Frontal cortex (tissue), 4 donors: Measurements from ENCODE around the gene FDXR. TPM values are rescaled to one million over a fixed set of nuclear protein-coding genes. Genes with fewer than 3 reads are reported as not detected.

Experiments
- DNase-seq, 2 donors: peaks; one replicate each; pipeline ENCODE4 v3.0.0; 2012; ENCODE audit warnings: low spot score in 2 of 2
- FAIRE-seq: peaks from 2 replicates; lab custom pipeline; 2012; peaks lifted over from hg19 to GRCh38; lab: Jason Lieb, UNC
- total RNA-seq: library from RNA; depleted of rRNA; stranded (reverse); fragments of >200 nt; gene quantifications from one replicate; pipeline ENCODE4 v1.2.3, GENCODE V29; 2014
- donor health status: control.
- donor health status: control.
- donor health status: control.

Gene FDXR
- total RNA-seq, 1 donor from 2014 or later = 2.4 TPM

DNA sequence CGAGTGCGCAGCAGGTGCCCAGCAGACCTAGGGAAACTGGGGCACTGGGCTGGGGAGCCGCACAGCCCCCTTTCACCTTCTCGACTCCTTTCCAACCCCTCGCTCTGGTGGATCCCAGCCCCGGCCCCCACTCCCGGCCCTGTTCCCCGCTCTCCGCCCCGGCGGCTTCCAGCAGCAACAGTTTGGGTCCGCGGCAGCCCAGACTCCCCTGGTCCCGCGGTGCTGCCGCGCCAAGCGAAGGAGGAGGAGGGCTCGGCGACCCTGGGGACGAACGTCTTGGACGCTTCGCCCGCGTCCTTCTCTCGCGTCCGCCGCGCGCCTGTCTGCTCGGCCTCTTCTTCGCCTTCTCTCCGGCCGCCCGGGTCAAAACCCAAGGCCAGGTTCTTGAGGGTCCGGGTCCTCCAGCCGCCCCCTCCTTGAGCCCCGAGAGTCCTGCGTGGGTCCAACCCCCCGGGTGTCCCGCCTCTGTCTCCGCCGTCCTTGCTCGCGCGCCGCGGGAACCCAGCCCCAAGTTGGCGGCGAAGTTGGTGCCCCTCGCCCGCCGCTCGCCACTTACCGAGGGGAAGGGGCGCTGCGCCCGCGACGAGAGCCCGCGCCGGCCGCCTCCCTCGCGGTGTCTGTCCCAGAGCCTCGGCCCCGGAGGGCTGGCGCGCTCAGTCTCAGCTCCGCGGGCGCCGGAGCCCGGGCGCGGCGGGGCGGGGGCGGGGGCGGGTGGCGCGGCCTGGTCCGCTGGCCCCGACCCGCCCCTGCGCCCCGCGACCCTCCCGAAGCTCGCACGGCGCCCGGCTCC, 11.7 kb downstream of the FDXR start:
- FAIRE-seq (no peak), DNase-seq (no peak)

DNA sequence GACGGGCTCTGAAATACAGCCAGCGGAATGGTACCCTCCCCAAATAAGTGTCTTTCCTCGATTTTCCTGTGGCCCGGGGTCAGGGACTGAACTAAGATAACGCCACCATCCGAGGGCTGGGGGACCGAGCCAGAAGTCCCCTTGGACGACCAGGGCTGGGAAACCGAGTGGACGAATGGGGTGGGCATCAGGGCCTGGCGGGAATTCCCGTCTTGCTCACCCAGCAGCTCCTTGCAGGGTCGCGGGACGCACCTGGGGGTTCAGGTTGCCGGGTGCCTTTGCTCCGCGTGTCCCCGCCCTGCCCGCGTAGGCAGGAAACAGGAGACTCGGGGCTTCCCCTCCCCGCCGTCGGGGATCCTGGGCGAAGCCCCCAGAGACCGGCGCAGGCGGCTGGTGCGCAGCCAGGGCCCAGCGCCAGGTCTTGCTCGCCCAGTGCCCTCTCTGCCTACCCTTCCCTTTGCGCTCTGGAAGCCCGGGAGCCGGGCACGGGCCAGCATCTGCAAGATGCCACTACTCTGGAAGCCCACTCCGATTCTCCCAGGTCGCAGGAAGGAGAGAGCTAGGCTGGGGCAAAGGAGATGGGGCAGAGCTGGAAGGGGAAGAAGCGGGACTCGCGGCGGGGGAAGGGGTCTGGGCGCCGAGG, 12.4 kb downstream of the FDXR start:
- FAIRE-seq (no peak), DNase-seq (peak in 1 of 2 donors; percentile 66)

DNA sequence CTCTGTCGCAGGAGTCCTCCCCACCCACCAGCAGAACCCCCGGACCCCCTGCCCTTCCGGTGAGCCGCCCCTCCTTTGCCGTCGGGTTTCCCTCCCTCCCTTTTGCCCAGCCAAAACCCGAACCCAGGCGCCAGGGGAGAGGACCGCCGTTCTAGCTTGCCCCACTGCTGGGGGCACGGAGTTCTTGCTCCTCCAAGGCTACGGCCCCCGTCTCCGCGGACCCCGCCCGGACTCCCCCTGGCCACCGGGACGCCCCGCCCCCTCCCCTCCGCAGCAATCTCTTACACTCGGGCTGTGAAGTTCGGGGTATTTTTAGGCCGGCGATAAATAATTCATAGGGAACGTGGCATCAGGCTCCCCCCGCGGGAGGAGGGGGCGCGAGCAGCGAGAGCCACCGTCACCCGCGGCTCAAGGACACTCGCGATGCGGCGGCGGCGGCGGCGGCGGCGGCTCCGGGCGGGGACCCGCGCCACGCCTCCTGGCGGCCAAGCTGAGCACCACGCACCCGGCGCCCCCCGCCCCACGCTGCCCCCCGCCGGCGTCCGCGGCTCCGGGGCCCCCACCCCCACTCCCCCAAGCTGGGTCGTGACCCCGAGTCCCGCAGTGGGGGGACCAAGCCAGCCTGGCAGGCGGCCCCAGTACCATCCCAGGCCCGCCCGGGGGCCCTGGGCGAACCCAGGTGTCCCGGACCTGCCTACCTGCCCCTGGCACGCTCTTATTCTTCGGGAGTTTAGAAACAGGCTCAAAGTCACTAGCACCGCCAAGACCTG, 13.2 kb downstream of the FDXR start, which contains the start of gene GRIN2C:
Gene GRIN2C, minus strand, starts transcription at position 427 of the 770 bp plus-strand sequence. CDS start 4,793 bp downstream, outside the sequence.
- peak; percentile 73 to 75 for DNase-seq
- no peak for FAIRE-seq

DNA sequence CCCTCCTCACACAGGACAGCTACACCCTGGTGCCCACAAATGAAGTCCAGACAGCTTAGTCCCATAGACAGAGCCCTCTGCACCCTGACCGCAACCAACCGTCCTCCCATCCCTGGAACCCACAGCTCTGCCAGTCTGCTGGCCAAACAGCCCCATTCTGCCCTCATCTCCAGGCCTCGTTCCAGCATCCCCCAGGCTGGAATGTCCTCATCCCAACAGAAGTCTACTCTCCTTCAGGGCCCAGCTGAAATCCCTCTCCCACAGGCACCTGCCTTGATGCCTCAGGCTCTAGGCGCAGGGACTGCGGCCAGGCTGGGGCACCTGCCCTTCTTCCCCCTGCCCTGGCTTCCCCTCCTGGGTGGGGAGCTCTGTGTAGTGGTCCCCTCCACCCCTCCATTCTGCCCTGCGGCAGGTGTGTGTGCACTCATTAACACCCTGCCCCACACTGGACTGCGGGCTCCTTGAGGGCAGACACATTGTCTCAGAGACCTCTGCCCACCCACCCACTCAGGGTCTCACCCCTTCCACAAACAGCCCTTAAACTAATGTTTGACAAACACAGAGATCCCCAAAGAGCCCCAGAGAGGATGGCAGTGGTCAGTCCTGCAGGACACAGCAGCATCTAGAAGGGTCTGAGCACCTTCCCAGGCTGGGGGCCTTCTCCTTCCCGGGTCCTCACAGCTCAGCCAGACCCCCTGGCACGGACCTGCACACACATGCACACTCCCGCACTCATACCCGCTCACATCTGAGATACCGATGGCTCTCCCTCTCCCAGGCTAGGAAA, 13.9 kb downstream of the FDXR start:
- no peak for FAIRE-seq
- DNase-seq = no peak

DNA sequence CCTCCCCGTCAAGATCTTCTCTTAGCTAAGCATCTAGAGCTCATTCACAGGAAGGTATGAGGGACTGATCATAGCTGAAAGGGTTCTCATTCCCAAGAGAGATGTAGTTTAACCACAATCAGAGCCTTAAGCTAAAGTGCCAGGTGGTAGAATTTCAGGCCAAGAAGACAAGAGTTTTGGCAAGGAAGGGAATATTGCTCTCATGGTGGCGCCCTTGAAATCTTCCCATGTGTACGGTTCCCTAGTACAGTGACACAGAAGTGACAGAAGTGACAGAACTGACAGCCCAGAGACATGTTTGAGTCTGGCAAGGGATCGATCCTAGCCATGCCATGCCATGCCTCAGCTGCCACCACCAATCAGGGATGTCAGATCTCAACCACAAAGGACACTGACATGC, 15.6 kb downstream of the FDXR start:
- DNase-seq (no peak), FAIRE-seq (no peak)

DNA sequence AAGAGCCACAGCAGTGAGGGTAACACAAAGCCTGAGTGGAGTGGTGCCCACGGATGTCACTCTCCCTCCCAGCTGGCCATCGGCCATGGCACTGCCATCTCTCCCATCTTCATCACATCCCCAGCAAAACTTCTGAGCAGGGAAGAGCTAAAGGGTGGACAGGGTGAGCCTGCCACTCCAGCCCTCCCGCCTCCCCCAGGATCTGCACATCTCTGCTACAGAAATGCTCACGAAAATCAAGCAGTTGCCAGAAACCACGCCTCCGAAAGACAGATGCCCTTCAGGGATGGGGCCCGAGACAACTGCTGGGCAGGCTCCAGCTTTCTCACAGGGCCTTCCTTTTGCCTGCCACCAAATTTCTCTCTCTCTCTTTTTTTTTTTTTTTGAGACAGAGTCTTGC, 16.7 kb downstream of the FDXR start:
- no peak for DNase-seq
- FAIRE-seq = no peak

DNA sequence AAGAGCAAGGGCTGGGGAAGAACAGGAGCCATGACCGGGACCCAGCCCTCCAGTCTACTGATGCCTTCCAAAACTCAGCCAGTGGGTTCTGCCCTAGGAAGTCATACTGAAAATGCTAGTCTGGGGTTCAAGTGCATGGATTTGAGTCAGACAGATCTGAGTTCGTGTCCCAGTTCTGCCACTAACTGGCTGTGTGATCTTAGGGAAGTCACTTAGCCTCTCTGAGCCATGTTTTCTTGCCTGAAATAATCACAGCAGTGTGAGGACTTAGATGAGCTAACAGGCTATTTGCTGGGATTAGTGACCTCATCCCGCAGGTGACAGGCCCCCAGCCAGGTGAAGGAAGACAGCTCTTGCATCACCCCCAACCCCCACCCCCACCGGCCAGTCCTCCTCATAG, 17.5 kb downstream of the FDXR start:
- no peak for FAIRE-seq
- no peak for DNase-seq

DNA sequence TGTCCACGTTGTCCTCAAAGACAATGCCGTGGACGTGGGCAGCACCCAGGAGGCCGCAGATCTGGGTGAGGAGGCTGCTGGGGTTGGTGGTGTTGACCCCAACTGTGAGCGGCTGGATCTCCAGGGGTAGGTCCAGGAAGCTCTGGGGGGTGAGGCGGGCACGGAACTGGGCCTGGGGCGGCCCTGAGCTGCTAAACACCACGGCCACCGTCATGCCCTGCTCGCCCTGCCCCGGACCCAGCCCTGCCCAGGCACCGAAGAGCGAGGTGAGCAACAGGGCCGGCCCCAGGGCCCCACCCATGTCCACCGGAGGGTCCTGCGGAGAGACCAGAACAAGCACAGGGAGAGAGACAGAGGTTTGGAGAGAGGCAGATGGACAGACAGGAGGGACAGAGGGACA, 18.0 kb downstream of the FDXR start:
- no peak for DNase-seq
- no peak for FAIRE-seq

DNA sequence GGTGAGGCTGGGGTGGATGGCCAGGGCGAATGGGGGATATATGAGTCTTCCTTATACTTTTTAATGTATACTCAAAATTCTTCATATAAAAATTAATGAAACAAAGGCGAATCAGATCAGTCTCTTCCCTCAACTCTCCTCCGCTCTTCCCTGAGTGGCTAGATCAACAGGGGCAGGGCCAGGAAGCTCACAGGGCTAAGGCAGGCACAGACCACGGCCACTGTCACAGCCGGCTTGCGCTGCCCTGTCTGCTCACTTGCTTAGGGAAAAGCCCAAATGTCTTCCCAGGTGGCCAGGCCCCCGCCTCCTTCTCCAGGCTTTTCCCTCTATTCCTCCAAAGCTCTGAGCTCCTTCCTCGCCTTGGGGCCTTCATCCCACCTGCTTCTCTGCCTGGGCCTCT, 19.1 kb downstream of the FDXR start:
- no peak for FAIRE-seq
- DNase-seq = no peak

DNA sequence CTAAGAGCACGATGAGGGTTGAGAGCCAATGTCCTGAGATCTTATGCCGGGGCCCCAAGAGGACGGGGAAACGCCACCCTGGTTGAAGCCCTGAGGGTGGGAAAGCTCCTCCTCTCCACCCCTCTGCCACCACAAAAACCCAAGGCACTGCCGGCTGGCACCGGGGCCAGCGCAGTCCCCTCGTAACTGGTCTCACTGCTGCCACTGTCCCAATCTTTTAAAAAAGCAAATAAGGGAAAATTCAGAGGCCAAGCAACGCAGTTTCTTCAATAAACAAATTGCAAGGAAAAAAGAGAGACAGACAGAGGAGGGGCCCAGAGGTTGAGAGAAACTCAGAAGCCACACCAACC, 19.8 kb downstream of the FDXR start:
- no peak for DNase-seq
- FAIRE-seq = no peak

DNA sequence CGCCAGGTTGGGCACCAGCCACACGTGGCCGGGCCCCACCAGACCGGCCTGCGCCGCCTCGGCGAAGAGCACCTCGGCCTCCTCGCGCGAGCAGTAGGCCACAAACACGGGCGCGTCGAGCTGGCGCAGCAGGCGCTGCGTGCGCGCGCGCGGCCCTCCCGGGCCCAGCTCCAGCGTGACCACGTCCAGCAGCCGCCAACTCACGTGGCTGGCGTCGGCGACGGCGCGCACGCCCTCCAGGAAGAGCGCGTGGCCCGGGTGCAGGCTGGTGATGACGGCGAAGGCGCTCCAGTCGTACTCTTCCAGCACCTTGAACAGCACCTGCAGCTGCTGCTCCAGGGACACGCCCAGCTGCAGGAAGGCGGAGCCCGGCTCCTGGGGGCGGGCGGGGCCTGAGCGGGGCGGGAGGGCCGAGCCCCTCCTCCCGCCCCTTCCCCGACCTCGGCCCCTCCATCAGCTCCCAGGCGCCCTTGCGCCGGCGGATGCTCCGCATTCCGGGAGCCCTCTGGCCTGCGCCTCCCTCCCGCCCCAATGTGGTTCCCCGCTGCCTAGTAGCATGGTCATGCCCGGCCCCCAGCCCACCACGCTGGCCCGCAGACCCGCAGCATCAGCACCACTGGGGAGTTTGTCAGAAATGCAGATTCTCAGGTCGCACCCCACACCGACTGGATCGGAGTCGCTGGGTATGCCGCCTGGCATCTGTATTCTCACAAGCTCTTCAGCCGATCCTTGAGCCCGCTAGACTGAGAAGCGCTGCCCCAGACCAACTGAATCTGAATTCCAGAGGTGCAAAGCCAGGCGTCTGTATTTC, 20.4 kb downstream of the FDXR start:
- FAIRE-seq = no peak
- DNase-seq = no peak

DNA sequence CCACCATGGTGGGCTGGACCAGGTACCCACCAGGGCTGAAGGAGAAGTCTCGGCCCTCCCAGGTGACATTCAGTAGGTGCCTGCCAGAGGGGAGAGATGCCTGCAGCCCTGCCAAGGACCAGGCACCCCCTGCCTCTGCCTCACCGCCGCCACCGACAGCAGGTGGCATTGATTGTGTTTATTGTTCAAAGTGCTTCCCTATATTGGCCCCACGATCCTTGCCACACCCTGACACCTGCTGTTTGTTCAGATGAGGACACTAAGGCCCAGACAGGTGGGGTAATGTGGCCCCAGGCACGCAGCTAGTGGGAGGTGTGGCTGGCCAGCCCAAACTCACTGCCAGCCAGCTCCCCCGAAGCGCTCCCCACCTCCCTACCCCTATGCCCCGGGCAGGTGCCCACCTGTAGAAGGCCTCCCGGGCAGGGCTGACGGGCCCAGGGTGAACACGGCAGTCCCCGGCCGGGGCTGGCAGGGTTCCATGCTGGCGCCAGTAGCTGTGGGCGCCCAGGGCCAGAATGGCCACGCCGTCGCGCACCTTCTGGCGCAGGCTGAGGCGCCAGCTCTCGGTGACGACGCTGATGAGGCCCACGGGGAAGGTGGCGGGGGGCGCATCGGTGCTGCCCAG, 21.1 kb downstream of the FDXR start:
- DNase-seq = no peak
- no peak for FAIRE-seq

DNA sequence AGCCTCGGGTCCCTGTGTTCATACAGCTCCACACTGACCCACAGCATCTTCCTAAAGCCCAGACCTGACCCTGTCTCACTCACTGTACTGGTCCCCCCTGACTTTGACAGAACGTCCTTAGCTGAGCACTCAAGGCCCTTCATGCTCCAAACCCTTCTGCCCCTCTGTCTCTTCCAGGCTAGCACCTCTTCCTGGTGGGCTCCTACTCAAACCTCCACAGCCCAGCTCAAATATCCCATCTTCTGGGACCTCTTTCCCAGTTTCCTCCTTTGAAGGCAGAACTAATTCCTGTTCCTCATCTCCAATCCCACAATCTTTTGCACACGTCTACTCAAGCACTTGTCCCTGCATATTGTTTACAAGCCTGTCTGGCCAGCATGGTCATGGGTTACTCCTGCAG, 21.9 kb downstream of the FDXR start:
- DNase-seq (no peak), FAIRE-seq (no peak)

DNA sequence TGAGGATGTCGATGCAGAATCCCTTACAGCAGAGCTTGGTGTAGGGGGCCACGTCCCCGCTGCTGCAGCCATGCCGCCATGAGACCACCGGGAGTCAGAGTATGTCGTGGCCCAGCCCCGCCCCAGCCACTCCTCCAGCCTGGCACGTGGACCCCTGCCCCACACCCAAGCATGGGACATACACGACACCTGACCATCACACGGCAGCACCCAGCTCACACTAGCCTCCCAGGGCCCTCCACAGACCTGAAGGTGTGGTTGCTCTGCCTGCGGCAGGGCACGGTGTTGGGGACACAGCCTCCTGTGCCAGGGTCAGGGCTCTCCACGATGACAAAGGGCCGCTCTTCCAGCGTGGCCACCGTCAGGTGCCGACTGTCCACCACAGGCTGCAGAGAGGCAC, 22.5 kb downstream of the FDXR start:
- FAIRE-seq (no peak), DNase-seq (no peak)

DNA sequence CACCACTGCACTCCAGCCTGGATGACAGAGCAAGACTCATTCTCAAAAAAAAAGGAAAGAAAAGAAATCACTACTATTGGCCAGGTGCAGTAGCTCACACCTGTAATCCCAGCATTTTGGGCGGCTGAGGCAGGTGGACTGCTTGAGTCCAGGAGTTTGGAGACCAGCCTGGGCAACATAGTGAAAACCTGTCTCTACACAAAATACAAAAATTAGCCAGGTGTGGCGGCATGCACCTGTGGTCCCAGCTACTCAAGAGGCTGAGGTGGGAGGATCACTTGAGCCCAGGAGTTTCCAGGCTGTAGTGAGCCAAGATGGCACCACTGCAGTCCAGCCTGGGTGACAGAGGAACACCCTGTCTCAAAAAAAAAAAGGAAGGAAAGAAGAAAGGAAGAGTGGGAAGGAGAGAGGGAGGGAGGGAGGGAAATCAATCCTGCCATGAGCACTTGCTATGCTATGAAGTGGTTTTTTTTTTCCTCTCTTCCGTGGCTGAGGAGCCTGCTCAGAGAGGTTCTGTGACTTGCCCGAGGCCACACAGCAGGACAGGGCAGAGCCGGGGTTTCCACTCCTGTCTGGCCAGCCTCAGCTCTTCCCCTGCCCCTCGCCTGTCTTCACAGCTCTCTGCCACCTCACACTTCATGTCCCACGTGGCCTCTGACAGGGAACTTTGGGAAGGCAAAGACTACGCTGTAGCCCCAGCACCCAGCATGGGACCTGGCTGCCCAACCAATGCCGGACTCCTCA, 24.0 kb downstream of the FDXR start:
- DNase-seq = no peak
- no peak for FAIRE-seq

DNA sequence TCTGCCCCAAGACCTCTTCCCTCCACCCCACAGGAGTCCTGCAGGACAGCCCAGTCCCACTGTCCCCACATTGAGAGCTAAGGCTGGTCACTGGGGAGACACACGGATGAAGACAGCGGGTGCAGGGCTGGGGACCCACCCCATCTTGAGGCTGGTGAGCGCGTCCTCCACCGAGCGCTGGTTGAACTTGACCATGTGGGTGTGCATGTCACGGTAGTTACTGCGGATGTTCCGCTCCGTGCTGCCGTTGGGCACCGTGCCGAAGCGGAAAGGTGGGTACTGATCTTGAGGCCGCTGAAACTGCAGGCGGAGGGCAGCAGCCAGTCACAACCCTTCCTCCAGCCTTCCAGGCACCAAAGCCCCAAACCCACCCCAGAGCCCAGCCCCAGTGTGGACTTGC, 26.2 kb downstream of the FDXR start:
- DNase-seq (no peak), FAIRE-seq (no peak)

DNA sequence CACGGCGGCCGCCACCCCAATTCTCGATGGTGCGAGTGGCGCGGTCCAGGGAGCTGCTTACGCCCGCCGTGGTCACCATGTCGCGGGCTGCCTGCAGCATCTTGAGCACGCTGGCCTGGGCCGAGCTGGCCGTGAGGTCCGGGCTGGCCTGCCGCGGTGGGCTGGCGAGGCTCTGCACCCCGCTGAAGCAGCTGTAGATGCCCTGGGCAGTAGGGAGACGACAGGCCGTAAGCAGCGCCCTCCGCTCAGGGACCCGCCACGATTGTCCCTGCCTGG, 29.5 kb downstream of the FDXR start:
- no peak for FAIRE-seq
- no peak for DNase-seq

DNA sequence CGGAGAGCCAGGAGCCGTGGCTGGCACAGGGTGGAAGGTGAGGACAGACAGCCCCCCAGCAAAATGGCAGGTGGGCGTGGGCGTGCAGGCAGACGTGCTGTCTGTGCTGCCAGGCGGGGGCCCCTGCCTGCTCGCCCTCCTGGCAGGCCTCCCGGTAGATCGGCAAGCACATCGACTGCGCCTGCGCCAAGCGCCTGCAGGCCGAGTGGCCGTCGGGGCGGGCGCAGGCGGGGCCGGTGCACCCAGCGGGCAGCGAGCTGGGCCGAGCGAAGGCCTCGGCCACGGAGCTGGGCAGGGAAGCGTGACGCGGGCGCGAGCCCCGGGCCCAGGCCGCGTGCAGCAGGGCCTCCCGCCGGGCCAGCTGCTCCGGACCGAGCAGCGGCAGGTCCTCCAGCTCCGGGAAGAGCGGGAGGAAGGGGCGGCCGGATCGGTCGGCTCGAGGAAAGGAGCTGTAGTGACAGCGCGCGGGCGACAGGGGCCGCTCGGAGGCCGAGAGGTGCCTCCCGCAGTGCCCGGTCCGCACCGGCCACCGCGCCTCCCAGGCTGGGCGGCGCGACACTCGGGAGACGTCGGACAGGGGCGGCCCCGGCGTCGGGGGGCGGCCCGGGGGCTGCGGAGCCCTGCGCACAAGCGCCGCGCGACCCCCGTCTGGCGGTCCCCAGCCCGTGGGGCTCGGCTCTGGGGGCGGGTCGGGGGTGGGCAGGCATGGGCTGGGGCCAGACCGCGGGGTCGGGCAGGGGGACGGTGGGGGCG, 30.0 kb downstream of the FDXR start:
- no peak for FAIRE-seq
- peak; percentile 89 to 92 for DNase-seq
